Measurements from ENCODE around the gene IFNK.
A peak's percentile ranks its signal among the peaks of the same experiment; 100 is the strongest.

IFNK gene

DNA sequence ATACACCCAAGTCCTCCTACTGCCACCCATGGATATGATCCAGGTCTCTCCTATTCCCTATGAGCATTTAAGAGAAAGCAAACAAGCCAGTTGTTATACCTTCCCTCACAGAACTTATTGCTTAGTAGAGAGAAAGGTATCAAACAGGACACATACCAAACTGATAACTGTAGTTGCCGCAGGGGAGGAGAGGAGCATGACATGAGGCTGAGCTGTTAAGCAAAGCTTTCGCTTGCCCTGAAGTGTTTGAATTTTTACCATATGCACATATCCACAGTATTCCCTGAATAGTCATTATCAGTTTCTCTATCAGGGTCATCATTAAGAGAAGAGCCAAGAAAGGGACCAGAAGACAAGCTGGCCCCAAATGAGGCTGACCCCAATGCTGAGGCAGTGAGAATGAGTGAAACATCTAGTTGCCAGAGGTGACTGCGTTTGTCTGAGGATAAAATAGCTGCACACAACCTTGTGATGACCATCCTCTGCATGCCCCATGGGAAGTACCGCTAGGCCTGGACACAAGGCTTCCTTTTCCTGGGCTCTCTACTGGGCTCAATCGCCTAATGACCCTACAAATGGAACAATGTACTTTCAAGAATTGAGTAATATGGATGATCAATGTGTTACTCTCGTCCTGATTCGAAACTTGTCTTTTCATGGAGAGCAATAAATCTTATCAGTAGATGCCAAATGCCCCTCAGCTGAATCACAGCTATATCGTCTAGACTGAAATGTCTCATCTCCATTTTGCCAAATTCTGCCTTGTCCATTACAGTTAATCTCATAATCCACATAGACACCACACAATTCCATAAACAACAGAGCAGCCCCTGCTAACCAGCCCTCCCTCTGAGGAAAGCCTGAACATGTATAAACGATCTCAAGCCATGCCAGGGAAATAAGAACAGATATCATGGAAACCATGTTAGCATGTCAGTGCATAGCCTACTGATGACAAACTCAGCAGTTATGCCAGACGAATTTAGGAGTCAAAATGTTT is 4.3 kb upstream of the IFNK start:
- H3K4me3 ChIP-seq (ENCODE audit: control insufficient read depth, low read depth, low read length) = no peak overlapping the region
- no peak for DNase-seq (ENCODE audit: low read depth)
- TF ChIP-seq, protein P1, sequence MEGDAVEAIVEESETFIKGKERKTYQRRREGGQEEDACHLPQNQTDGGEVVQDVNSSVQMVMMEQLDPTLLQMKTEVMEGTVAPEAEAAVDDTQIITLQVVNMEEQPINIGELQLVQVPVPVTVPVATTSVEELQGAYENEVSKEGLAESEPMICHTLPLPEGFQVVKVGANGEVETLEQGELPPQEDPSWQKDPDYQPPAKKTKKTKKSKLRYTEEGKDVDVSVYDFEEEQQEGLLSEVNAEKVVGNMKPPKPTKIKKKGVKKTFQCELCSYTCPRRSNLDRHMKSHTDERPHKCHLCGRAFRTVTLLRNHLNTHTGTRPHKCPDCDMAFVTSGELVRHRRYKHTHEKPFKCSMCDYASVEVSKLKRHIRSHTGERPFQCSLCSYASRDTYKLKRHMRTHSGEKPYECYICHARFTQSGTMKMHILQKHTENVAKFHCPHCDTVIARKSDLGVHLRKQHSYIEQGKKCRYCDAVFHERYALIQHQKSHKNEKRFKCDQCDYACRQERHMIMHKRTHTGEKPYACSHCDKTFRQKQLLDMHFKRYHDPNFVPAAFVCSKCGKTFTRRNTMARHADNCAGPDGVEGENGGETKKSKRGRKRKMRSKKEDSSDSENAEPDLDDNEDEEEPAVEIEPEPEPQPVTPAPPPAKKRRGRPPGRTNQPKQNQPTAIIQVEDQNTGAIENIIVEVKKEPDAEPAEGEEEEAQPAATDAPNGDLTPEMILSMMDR (IDR thresholded peaks at IDR 0.05; ENCODE audit: control insufficient read depth, insufficient read depth, low read depth, low read length, missing control alignments) = no peak

DNA sequence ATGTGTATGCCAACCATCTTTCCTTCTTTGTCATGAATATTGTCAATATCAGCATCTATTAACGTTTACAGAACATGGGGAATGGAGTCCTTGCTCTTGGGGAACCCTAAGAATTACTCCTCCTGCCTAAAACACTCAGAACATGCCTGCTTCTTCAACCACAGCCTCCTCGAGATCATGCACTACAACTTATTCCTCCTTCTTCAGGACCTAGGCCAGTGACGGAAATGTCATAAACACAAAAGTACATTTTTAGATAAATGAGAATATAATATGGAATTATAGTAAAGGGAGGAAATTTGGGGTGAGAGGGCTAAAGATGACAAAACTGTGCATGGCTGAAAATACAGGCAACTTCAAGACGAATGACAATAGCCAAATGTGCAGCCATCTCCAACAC is 3.1 kb upstream of the IFNK start:
- TF ChIP-seq, protein P1 (IDR thresholded peaks at IDR 0.05; ENCODE audit: control insufficient read depth, insufficient read depth, low read depth, low read length, missing control alignments) = no peak
- H3K4me3 ChIP-seq (ENCODE audit: control insufficient read depth, low read depth, low read length) = no peak overlapping the region
- DNase-seq (ENCODE audit: low read depth) = no peak

DNA sequence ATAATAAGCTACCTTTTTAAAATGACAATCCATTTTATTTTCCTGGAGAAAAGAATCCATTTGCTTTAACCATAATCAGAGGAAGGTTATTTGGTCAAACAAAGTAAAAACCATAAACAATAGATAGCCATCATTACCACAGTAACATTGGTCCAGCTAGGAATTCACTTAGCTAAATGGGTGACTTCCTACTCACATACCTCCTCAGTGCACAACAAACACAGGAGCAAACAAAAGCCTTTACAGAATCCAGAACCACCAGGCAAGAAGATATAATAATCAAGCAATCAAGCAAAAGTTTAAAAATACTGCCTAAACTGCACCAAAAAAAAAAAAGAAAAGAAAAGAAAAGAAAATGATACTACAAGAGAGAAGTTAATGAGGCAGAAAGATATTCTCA is 949 bp upstream of the IFNK start:
- no peak overlapping the region for H3K4me3 ChIP-seq (ENCODE audit: control insufficient read depth, low read depth, low read length)
- TF ChIP-seq, protein P1 (IDR thresholded peaks at IDR 0.05; ENCODE audit: control insufficient read depth, insufficient read depth, low read depth, low read length, missing control alignments) = no peak
- DNase-seq (ENCODE audit: low read depth) = no peak

DNA sequence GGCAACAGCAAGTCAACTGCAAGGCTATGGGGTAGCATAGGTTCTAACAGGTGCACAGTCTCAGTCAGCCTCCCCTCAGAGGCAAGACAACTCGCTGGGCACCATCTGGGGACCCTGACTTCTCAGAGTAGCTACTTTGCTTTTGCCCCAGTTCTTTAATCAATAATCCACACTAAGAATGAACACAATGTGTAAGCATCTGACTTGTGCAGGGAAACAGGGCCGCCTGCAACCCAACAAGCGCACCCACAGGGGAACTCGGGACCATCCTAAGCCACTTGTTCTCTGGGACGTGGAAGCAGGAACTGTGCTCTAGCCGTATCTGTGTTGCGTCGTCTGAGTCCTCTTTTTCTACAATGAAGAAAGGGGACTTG is 3.6 kb downstream of the IFNK start:
- DNase-seq (ENCODE audit: low read depth) = no peak
- no peak overlapping the region for H3K4me3 ChIP-seq (ENCODE audit: control insufficient read depth, low read depth, low read length)
- TF ChIP-seq, protein P1 (IDR thresholded peaks at IDR 0.05; ENCODE audit: control insufficient read depth, insufficient read depth, low read depth, low read length, missing control alignments) = no peak

DNA sequence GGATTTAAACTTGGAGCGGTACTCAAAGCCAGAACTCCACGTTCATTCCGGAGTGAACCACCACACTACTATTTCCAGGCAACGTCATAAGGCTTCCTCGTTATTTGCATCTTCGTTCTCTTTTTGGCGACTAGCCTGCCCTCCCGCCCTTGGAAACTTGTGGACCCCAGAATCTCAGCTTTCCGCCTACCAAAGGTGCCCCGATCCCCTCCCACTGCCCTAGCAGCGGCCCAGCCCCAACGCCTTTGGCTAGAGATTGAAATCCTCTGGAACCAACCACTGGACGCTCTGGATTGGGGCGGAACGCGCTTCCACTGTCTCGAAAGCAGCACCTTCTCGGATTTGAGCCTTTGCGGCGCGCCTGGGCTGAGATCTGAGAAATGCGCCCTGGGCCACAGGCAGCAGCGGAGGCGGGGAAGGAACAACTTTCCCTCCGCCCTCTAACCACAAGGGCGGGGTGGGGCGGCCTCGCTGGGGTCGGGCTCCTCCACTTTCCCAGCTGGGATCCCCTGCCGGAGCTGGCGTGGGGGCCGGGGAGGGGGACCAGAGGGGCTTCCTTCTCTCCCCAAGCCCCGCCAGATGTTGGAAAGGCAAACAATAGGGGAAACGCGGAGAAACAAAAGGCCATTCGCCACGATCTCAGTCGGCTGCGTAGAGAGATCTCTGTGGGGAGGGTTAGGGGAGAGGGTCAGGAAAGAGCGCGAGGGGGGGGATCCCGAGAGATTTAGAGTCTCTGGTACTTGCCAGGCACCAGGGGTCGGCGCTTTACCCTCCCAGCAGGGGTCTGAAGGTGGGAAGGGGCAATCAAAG is 4.2 kb downstream of the IFNK start:
- no peak for DNase-seq (ENCODE audit: low read depth)
- H3K4me3 ChIP-seq (ENCODE audit: control insufficient read depth, low read depth, low read length) = peak overlapping the region; percentile 48
- TF ChIP-seq, protein P1 (IDR thresholded peaks at IDR 0.05; ENCODE audit: control insufficient read depth, insufficient read depth, low read depth, low read length, missing control alignments) = no peak

DNA sequence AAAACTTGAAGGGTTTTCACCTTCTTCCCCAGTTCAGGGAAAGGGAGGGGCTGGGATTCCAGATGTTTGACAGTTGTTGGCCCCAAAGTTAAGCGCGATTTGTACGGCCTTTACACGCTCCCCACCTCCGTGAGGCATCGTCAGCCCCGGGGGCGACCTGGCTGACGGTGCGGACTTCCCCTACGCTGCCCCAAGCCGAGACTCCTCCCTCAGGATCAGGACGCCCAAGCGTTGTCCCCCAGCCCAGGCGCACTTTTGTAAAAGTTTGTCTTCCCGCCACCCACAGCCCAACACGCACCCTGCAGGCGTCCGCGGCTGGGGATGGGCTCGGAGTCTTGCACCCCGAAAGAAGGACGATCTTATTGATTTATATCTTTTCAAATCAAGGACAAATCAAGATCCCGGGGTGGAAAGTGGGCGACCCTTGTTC is 4.8 kb downstream of the IFNK start:
- TF ChIP-seq, protein P1 (IDR thresholded peaks at IDR 0.05; ENCODE audit: control insufficient read depth, insufficient read depth, low read depth, low read length, missing control alignments) = no peak
- H3K4me3 ChIP-seq (ENCODE audit: control insufficient read depth, low read depth, low read length) = peak overlapping the region; percentile 48
- no peak for DNase-seq (ENCODE audit: low read depth)

All from AG09309 (cell line).